Ishikawa (cell line): Measurements from ENCODE around the gene RELN.

ENCODE experiments used
- CEBPB ChIP-seq: IDR thresholded peaks from 2 replicates; pipeline ENCODE4 v1.6.1; 2012
- CREB1 ChIP-seq: IDR thresholded peaks from 2 replicates; pipeline ENCODE4 v1.6.1; 2012; ENCODE audit warnings: low read depth
- EGR1 ChIP-seq: IDR thresholded peaks from 2 replicates; pipeline ENCODE4 v1.6.1; 2012
- EP300 ChIP-seq: IDR thresholded peaks from 2 replicates; pipeline ENCODE4 v1.6.1; 2012; ENCODE audit warnings: borderline replicate concordance
- FOXM1 ChIP-seq: IDR thresholded peaks from 2 replicates; pipeline ENCODE4 v1.6.1; 2012; ENCODE audit warnings: low read depth, borderline replicate concordance
- MAX ChIP-seq: IDR thresholded peaks from 2 replicates; pipeline ENCODE4 v1.6.1; 2012
- NFIC ChIP-seq: IDR thresholded peaks from 2 replicates; pipeline ENCODE4 v1.6.1; 2012
- RAD21 ChIP-seq: IDR thresholded peaks from 2 replicates; pipeline ENCODE4 v1.6.1; 2012; ENCODE audit warnings: low read depth
- REST ChIP-seq: IDR thresholded peaks from 2 replicates; pipeline ENCODE4 v1.6.1; 2012; ENCODE audit warnings: low read depth, mild to moderate bottlenecking
- TAF1 ChIP-seq: IDR thresholded peaks from 2 replicates; pipeline ENCODE4 v1.6.1; 2012; ENCODE audit warnings: low read depth, mild to moderate bottlenecking
- TCF12 ChIP-seq: IDR thresholded peaks from 2 replicates; pipeline ENCODE4 v1.6.1; 2012; ENCODE audit warnings: low read depth
- TEAD4 ChIP-seq: IDR thresholded peaks from 2 replicates; pipeline ENCODE4 v1.6.1; 2012
- USF1 ChIP-seq: IDR thresholded peaks from 2 replicates; pipeline ENCODE4 v1.6.1; 2012
- YY1 ChIP-seq: IDR thresholded peaks from 2 replicates; pipeline ENCODE4 v1.6.1; 2012; ENCODE audit warnings: low read depth
- ZBTB7A ChIP-seq: IDR thresholded peaks from 2 replicates; pipeline ENCODE4 v1.6.1; 2012; ENCODE audit warnings: low read depth

The RELN gene

GRCh38 chr7:103879411-103879810 is 110.0 kb downstream of the RELN start:
- TF ChIP-seq CREB1 (no peak), EP300 (no peak), ZBTB7A (no peak)

GRCh38 chr7:103877565-103877964 is 111.9 kb downstream of the RELN start:
- TF ChIP-seq TEAD4, result no peak
- TF ChIP-seq REST, result no peak
- TF ChIP-seq CEBPB, result no peak
- no peak for TF ChIP-seq EP300
- TF ChIP-seq EGR1, result no peak
- TF ChIP-seq USF1, result no peak
- TF ChIP-seq YY1, result no peak

- TF ChIP-seq EGR1, result no peak
- TF ChIP-seq CREB1, result no peak
- TF ChIP-seq TAF1, result no peak
- no peak for TF ChIP-seq ZBTB7A
- TF ChIP-seq MAX, result no peak
- TF ChIP-seq REST, result no peak
- TF ChIP-seq TCF12, result no peak
Observed at GRCh38 chr7:103875718-103876117, 113.7 kb downstream of the RELN start.

GRCh38 chr7:103871473-103871872 is 118.0 kb downstream of the RELN start:
- TF ChIP-seq ZBTB7A, result no peak
- TF ChIP-seq MAX, result no peak
- no peak for TF ChIP-seq RAD21
- no peak for TF ChIP-seq EP300
- TF ChIP-seq TEAD4, result no peak
- no peak for TF ChIP-seq TCF12
- no peak for TF ChIP-seq REST
- no peak for TF ChIP-seq YY1
- no peak for TF ChIP-seq CEBPB
- TF ChIP-seq FOXM1, result no peak

- TF ChIP-seq RAD21 (no peak), EP300 (no peak), MAX (no peak), CREB1 (no peak), CEBPB (no peak), REST (no peak), TEAD4 (no peak), TAF1 (no peak), ZBTB7A (no peak), NFIC (no peak), YY1 (no peak), FOXM1 (no peak), EGR1 (no peak), USF1 (no peak), TCF12 (no peak)
Observed at GRCh38 chr7:103870664-103871063, 118.8 kb downstream of the RELN start.
